ENCODE results near the gene RIC1. TPM values are rescaled to one million over a fixed set of nuclear protein-coding genes. Genes with fewer than 3 reads are reported as not detected.

RIC1 gene
- total and polyA plus RNA-seq, 2 of the 8 experiments (the other 6 are each of a cell fraction or from before 2014, with no cell fraction given) = 10.7 to 24.5 TPM

DNA sequence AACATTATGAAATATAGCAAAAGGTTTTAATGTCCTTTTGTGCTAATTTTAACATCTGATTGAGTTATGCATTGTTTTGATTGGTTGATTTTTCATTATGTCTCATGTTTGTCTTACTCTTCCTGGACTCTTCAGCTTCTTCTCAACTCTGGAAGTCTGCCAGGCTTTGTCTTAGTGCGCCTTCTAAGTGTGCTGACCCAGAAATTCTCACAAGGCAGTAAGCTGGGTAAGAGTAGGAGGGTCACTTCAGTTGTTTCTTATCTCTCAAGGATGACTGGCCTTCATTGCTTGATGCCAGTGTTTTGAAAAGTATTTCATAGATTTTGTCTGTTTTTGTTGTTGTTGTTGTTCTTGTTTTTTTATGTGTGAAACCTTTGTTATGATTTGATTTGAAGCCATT lies 59.2 kb downstream of the RIC1 start (continued):
- TF ChIP-seq NANOG (IDR thresholded peaks at IDR 0.05; ENCODE audit: insufficient read depth, low read depth, low read length, poor library complexity, severe bottlenecking) (no peak), CHD1 (IDR thresholded peaks at IDR 0.05; ENCODE audit: low read depth, low read length) (no peak), SUZ12 (IDR thresholded peaks at IDR 0.05; ENCODE audit: low read length) (no peak), RNF2 (IDR thresholded peaks at IDR 0.05; ENCODE audit: borderline replicate concordance, low read depth, low read length, missing control alignments, poor library complexity, severe bottlenecking) (no peak), RBBP5 (IDR thresholded peaks at IDR 0.05; ENCODE audit: borderline replicate concordance, low read depth, low read length) (no peak), GABPA (IDR thresholded peaks at IDR 0.05; ENCODE audit: borderline replicate concordance, insufficient read depth, low read length) (no peak), TCF12 (IDR thresholded peaks at IDR 0.05; ENCODE audit: low read depth, low read length) (no peak), SAP30 (IDR thresholded peaks at IDR 0.05; ENCODE audit: insufficient read depth, insufficient replicate concordance, low read length) (no peak)
